K562 (cell line): ENCODE data around the gene RPL15. TPM values are rescaled to one million over a fixed set of nuclear protein-coding genes. Genes with fewer than 3 reads are reported as not detected.

Experiments used
- KLF10 ChIP-seq: fragments of 250-450 bp; sonication (Bioruptor Pico); IDR thresholded peaks from 2 replicates; pipeline ENCODE4 v1.6.1; 2021; ENCODE audit warnings: matching md5 sums
- NFXL1 ChIP-seq: fragments of 450-650 bp; formaldehyde crosslinking; IDR thresholded peaks from 2 replicates; pipeline ENCODE4 v1.4.0; 2021; ENCODE audit warnings: mild to moderate bottlenecking
- NUFIP1 ChIP-seq: fragments of 450-650 bp; IDR thresholded peaks from 2 replicates; pipeline ENCODE4 v1.6.1; 2018; ENCODE audit not compliant: partially characterized antibody
- polyA plus RNA-seq, 8 experiments: library from polyadenylated mRNA; depleted of rRNA in 4 of 8; stranded (reverse) in 5 of 8; unstranded in 3 of 8; fragments of >200 nt; fragmentation: Nextera tagmentation in 2 of 8; fragmentation: Illumina TruSeq in 1 of 8; extraction: Ambion mirVana in 2 of 8; extraction: Trizol in 1 of 8; gene quantifications; 2 replicates each; pipeline versions ENCODE4 v1.2.1 to v1.2.3, GENCODE V29; 2011 to 2014; ENCODE audit warnings: inconsistent platforms in 1 of 8, missing spikeins in 1 of 8
- total RNA-seq, 7 experiments: library from RNA; depleted of rRNA in 6 of 7; stranded (reverse); fragments of >200 nt in 6 of 7; fragmentation: Illumina TruSeq in 2 of 7; extraction: Trizol in 2 of 7; gene quantifications; 2 replicates each; pipeline versions ENCODE4 v1.2.1 to v1.2.3, GENCODE V29; 2011 to 2021; ENCODE audit warnings: low replicate concordance in 1 of 7
- TF ChIP-seq, protein P1 (sequence below), 2 experiments: IDR thresholded peaks in 1 of 2; conservative IDR thresholded peaks in 1 of 2; 2 replicates each; pipeline ENCODE4 v1.6.1; 2016; ENCODE audit warnings: low read depth in 2 of 2, mild to moderate bottlenecking in 1 of 2, missing compliant biosample characterization in 1 of 2, missing genetic modification characterization in 1 of 2, moderate library complexity in 1 of 2
- TF ChIP-seq, protein P2 (sequence below): sonication (generic); formaldehyde crosslinking; IDR thresholded peaks from 2 replicates; pipeline ENCODE4 v1.8.1; 2022; ENCODE audit warnings: missing genetic modification reagents
- TF ChIP-seq, protein P3 (sequence below): fragments of 450-650 bp; IDR thresholded peaks from 2 replicates; pipeline ENCODE4 v1.7.1; 2018; ENCODE audit warnings: mild to moderate bottlenecking, low read depth; ENCODE audit not compliant: partially characterized antibody

Gene RPL15
- total and polyA plus RNA-seq, 9 of the 15 experiments (the other 6 are each of a cell fraction or from before 2014, with no cell fraction given), result 2,393 to 8,850 (median 3,928) TPM

DNA sequence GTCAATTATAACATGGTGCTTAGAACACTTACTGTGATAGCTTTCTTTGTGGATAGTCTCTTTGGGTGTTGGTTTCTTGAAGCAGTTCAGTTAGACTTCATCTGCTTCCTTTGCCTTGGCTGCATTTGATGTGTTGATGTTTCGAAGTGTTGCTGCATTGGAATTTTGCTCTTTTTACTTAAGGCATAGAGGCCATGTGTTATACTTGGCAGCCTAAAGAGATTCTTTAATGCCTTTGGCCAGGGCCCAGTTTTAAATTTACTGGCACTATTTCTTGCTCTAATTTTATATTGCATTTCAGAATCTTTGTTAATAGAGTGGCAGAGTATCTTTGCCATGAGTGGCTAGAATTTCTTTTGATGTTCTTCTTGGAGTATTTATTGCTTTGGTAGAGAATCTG lies 49.4 kb downstream of the RPL15 start (continued):
- TF ChIP-seq, protein P1, sequence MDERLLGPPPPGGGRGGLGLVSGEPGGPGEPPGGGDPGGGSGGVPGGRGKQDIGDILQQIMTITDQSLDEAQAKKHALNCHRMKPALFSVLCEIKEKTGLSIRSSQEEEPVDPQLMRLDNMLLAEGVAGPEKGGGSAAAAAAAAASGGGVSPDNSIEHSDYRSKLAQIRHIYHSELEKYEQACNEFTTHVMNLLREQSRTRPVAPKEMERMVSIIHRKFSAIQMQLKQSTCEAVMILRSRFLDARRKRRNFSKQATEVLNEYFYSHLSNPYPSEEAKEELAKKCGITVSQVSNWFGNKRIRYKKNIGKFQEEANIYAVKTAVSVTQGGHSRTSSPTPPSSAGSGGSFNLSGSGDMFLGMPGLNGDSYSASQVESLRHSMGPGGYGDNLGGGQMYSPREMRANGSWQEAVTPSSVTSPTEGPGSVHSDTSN (CRISPR knock-in tag; IDR thresholded peaks at IDR 0.05; ENCODE audit: low read depth), result no peak
- TF ChIP-seq, protein P1 (tag; conservative IDR thresholded peaks at IDR 0.05; ENCODE audit: low read depth), result no peak
- TF ChIP-seq KLF10 (CRISPR knock-in tag) (no peak), NFXL1 (CRISPR knock-in tag) (no peak), NUFIP1 (no peak)
- TF ChIP-seq, protein P2, sequence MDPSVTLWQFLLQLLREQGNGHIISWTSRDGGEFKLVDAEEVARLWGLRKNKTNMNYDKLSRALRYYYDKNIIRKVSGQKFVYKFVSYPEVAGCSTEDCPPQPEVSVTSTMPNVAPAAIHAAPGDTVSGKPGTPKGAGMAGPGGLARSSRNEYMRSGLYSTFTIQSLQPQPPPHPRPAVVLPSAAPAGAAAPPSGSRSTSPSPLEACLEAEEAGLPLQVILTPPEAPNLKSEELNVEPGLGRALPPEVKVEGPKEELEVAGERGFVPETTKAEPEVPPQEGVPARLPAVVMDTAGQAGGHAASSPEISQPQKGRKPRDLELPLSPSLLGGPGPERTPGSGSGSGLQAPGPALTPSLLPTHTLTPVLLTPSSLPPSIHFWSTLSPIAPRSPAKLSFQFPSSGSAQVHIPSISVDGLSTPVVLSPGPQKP, result no peak
- TF ChIP-seq, protein P3, sequence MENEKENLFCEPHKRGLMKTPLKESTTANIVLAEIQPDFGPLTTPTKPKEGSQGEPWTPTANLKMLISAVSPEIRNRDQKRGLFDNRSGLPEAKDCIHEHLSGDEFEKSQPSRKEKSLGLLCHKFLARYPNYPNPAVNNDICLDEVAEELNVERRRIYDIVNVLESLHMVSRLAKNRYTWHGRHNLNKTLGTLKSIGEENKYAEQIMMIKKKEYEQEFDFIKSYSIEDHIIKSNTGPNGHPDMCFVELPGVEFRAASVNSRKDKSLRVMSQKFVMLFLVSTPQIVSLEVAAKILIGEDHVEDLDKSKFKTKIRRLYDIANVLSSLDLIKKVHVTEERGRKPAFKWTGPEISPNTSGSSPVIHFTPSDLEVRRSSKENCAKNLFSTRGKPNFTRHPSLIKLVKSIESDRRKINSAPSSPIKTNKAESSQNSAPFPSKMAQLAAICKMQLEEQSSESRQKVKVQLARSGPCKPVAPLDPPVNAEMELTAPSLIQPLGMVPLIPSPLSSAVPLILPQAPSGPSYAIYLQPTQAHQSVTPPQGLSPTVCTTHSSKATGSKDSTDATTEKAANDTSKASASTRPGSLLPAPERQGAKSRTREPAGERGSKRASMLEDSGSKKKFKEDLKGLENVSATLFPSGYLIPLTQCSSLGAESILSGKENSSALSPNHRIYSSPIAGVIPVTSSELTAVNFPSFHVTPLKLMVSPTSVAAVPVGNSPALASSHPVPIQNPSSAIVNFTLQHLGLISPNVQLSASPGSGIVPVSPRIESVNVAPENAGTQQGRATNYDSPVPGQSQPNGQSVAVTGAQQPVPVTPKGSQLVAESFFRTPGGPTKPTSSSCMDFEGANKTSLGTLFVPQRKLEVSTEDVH, result no peak
